Peyer's patch (tissue), 4 donors: ENCODE data around the gene MC1R.

Experiments
- CTCF ChIP-seq, 6 experiments: fragments of 450-650 bp in 4 of 6; fragments of 200-600 bp in 2 of 6; sonication (generic) in 1 of 6; IDR thresholded peaks; one replicate each; pipeline ENCODE4 v1.5.1; 2017 to 2019; ENCODE audit warnings: antibody characterized with exemption in 6 of 6, mild to moderate bottlenecking in 3 of 6, moderate library complexity in 1 of 6
- POLR2A ChIP-seq, 2 donors: fragments of 450-650 bp; IDR thresholded peaks; one replicate each; pipeline ENCODE4 v1.5.1; 2017; ENCODE audit warnings: antibody characterized with exemption in 2 of 2, mild to moderate bottlenecking in 2 of 2, moderate library complexity in 2 of 2

- no peak for TF ChIP-seq POLR2A (IDR thresholded peaks at IDR 0.05)
- TF ChIP-seq CTCF (IDR thresholded peaks at IDR 0.05): no peak
Observed at GRCh38 chr16:89900885-89901284, 17.8 kb upstream of the MC1R start.
